NB4 (cell line): Measurements from ENCODE around the gene GLT1D1.

Experiments used
- CTCF ChIP-seq: IDR thresholded peaks from one replicate; pipeline ENCODE4 v1.5.1; 2012; ENCODE audit warnings: low read depth, low read length
- MAX ChIP-seq: IDR thresholded peaks from 2 replicates; pipeline ENCODE4 v1.6.1; 2011; ENCODE audit warnings: low read depth, low read length
- MYC ChIP-seq: IDR thresholded peaks from 2 replicates; pipeline ENCODE4 v1.6.1; 2011; ENCODE audit warnings: low read depth, low read length
- POLR2A ChIP-seq: IDR thresholded peaks from 2 replicates; pipeline ENCODE4 v1.6.1; 2011; ENCODE audit warnings: mild to moderate bottlenecking; ENCODE audit not compliant: insufficient read length; ENCODE audit errors: extremely low read depth

- TF ChIP-seq CTCF (no peak), POLR2A (no peak), MYC (no peak), MAX (no peak)
Observed at GRCh38 chr12:128807161-128807724, 46.0 kb upstream of the GLT1D1 start.
